Fibroblast of pulmonary artery (primary cell): Measurements from ENCODE around the gene SHISA5.
A peak's percentile ranks its signal among the peaks of the same experiment; 100 is the strongest.

Experiments
- DNase-seq: peaks from one replicate; pipeline ENCODE4 v3.0.0-alpha.2; 2010; ENCODE audit warnings: low read depth
- H3K4me3 ChIP-seq: replicated peaks from 2 replicates; pipeline ENCODE4 v1.5.1; 2011; ENCODE audit warnings: low read depth, mild to moderate bottlenecking, control low read depth, low read length, moderate library complexity
- CTCF ChIP-seq: IDR thresholded peaks from 2 replicates; pipeline ENCODE4 v1.5.1; 2011; ENCODE audit warnings: mild to moderate bottlenecking, control low read depth, low read length, inconsistent platforms; ENCODE audit errors: missing control alignments

SHISA5 gene

DNA sequence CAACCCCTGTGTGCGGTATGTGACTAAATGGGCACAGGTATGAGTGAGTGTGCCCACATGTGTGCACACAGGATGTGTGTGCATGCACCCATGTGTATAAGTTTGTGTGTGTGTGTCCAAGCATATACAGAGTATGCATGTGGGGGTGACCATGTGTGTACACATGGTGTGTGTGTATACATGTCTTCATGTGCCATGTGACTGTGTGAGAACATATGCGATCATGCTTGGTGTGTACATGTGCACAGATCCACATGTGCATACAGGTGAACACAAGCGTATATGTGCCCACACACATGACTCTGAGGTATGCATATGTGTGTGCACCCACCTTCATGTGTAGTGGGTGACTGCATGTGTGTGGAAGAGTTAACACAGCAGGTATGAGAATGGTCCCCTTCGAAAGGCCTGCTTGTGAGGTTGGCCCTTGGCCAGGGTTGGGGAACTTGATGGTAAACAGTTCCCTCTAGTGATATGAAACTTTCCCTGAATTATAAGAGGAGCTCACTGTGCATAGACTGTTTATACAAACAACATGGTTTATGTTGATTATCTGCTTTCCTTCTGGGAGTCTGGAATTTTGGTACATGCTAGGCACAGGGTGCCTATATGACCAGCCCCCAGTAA is 42.3 kb upstream of the SHISA5 start:
- peak; percentile 33 for DNase-seq
- TF ChIP-seq CTCF = no peak
- H3K4me3 ChIP-seq = no peak overlapping the region

DNA sequence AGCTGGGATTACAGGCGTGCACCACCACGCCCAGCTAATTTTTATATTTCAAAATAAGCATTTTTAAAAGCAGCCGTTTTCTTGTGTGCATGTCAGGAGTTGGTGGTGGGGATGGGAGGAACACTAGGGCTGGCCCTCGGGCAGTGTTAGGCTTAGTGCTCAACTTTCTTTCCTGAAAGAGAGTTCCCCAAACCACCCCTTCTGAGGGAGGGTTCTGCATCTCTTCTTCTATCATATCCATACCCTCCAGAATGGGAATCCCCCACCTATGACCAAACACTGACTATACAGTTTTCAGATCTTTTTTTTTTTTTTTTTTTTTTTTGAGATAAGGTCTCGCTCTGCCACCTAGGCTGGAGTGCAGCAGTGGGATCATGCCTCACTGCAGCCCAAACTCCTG is 40.2 kb upstream of the SHISA5 start:
- TF ChIP-seq CTCF = no peak
- no peak for DNase-seq
- no peak overlapping the region for H3K4me3 ChIP-seq

DNA sequence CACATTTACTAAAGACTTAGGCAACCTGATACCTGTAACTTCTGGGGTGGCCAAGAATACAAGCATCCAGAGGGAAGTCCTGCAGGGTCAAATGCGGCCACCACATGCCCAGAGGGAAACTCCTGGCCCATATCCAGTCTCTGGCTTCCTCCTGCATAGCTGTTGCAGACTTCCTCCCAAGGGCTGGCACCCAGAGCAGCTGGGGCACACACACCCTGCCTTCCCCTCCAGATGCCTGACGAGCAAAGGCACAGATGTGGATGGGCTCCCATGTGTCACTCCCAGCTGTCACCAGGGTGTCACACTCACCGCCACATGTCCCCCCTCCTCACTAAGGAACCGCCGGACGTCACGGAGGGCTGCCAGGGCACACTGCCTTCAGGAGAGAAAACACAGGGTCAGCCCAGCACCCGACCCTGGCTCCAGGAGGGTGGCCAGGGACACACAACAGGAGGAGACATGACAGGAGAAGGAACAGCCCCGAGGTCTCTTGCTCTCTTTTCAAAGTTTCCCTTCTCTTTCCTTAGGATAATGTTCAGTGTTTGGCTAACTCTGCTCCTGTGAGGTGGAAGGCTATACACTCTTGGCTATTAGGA is 39.4 kb upstream of the SHISA5 start:
- no peak for TF ChIP-seq CTCF
- no peak overlapping the region for H3K4me3 ChIP-seq
- no peak for DNase-seq

- H3K4me3 ChIP-seq = no peak overlapping the region
- no peak for DNase-seq
- no peak for TF ChIP-seq CTCF
These were observed 34.5 kb upstream of the SHISA5 start for GRCh38 chr3:48538451-48538850.

GRCh38 chr3:48536785-48537184 is 32.8 kb upstream of the SHISA5 start:
- TF ChIP-seq CTCF = no peak
- H3K4me3 ChIP-seq = no peak overlapping the region
- no peak for DNase-seq

DNA sequence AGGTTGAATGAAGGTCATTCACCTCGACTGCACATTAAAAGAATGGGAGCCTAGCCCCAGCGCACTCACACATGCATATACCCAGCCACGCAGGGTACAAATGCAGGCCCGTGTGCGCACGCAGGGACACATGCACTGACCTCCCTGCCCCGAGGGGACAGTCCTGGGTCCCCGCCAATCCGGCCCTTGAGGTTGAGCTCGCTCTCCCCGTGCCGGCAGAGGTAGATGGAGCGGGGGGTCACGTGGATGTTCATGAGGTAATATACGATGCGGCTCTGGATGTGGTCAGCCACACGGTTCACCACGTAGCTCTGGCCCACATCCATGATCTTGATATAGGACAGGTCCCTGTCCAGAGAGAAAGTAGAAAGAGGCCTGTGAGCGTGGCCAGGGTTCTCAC is 32.1 kb upstream of the SHISA5 start:
- no peak for DNase-seq
- H3K4me3 ChIP-seq = no peak overlapping the region
- TF ChIP-seq CTCF = no peak

DNA sequence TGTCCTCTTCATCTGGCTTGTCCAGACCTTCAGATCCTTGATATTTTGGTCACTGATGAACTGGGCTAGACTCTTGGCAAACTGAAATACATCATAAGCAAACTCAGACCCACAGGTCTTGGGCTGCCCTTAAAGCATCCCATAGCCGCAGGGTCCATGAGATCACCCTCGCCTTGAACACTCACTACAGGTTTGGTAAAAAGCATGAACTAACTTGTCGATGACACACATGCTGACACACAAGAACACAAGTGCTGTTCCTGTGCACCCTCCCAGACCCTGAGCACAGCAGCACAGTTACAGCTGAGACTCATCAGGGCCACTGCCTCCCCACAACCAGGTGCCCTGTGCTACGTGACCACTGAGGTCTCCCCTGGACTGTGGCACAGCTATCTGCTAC is 31.6 kb upstream of the SHISA5 start:
- TF ChIP-seq CTCF = no peak
- H3K4me3 ChIP-seq = no peak overlapping the region
- DNase-seq = no peak
